Neural cell (in vitro differentiated cells): ENCODE results near the gene MAN2A2.
"Not testable (repeated sequence)": the region's sequence is repeated elsewhere in the genome, so short reads cannot be mapped to it uniquely, and the experiment has no call there.

Experiments
- CTCF ChIP-seq: fragments of 450-650 bp; IDR thresholded peaks from 2 replicates; pipeline ENCODE4 v1.5.1; 2014; ENCODE audit warnings: antibody characterized with exemption, mild to moderate bottlenecking, moderate library complexity; ENCODE audit not compliant: poor library complexity, severe bottlenecking
- EP300 ChIP-seq: fragments of 450-650 bp; conservative IDR thresholded peaks from 2 replicates; pipeline ENCODE4 v1.6.1; 2014; ENCODE audit warnings: antibody characterized with exemption, mild to moderate bottlenecking, moderate library complexity; ENCODE audit not compliant: poor library complexity, severe bottlenecking
- EZH2 ChIP-seq: fragments of 200-600, 300-800 bp; shearing (Covaris generic), sonication (generic); IDR thresholded peaks from 2 replicates; pipeline ENCODE4 v1.6.1; 2014; ENCODE audit warnings: antibody characterized with exemption, low read length, borderline replicate concordance, mild to moderate bottlenecking; ENCODE audit not compliant: insufficient read depth, poor library complexity, severe bottlenecking
- MXI1 ChIP-seq: fragments of 450-650 bp; conservative IDR thresholded peaks from 2 replicates; pipeline ENCODE4 v1.6.1; 2014; ENCODE audit warnings: antibody characterized with exemption, mild to moderate bottlenecking; ENCODE audit not compliant: poor library complexity, severe bottlenecking
- POLR2AphosphoS5 ChIP-seq: IDR thresholded peaks from 2 replicates; pipeline ENCODE4 v1.6.1; 2012
- RAD21 ChIP-seq: fragments of 450-650 bp; conservative IDR thresholded peaks from 2 replicates; pipeline ENCODE4 v1.6.1; 2014; ENCODE audit warnings: antibody characterized with exemption, mild to moderate bottlenecking, moderate library complexity
- SMC3 ChIP-seq: fragments of 450-650 bp; conservative IDR thresholded peaks from 2 replicates; pipeline ENCODE4 v1.6.1; 2014; ENCODE audit warnings: antibody characterized with exemption, mild to moderate bottlenecking, moderate library complexity; ENCODE audit not compliant: poor library complexity
- TAF1 ChIP-seq: IDR thresholded peaks from 2 replicates; pipeline ENCODE4 v1.6.1; 2012; ENCODE audit warnings: low read depth
- TF ChIP-seq, protein P1 (sequence below): IDR thresholded peaks from 2 replicates; pipeline ENCODE4 v1.6.1; 2012; ENCODE audit warnings: borderline replicate concordance

- not testable (repeated sequence) for TF ChIP-seq SMC3, EP300, RAD21, POLR2AphosphoS5, CTCF, MXI1, EZH2, TAF1
- TF ChIP-seq, protein P1, sequence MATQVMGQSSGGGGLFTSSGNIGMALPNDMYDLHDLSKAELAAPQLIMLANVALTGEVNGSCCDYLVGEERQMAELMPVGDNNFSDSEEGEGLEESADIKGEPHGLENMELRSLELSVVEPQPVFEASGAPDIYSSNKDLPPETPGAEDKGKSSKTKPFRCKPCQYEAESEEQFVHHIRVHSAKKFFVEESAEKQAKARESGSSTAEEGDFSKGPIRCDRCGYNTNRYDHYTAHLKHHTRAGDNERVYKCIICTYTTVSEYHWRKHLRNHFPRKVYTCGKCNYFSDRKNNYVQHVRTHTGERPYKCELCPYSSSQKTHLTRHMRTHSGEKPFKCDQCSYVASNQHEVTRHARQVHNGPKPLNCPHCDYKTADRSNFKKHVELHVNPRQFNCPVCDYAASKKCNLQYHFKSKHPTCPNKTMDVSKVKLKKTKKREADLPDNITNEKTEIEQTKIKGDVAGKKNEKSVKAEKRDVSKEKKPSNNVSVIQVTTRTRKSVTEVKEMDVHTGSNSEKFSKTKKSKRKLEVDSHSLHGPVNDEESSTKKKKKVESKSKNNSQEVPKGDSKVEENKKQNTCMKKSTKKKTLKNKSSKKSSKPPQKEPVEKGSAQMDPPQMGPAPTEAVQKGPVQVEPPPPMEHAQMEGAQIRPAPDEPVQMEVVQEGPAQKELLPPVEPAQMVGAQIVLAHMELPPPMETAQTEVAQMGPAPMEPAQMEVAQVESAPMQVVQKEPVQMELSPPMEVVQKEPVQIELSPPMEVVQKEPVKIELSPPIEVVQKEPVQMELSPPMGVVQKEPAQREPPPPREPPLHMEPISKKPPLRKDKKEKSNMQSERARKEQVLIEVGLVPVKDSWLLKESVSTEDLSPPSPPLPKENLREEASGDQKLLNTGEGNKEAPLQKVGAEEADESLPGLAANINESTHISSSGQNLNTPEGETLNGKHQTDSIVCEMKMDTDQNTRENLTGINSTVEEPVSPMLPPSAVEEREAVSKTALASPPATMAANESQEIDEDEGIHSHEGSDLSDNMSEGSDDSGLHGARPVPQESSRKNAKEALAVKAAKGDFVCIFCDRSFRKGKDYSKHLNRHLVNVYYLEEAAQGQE: not testable (repeated sequence)
These were observed 19.7 kb downstream of the MAN2A2 start for GRCh38 chr15:90922712-90923322.
